MM.1S (cell line): ENCODE results near the gene C1QTNF6.

ENCODE experiments used
- DNase-seq: peaks from one replicate; pipeline ENCODE4 v3.0.0-alpha.2; 2015
- H2AFZ ChIP-seq: fragments of 300-600 bp; sonication (generic); 2 replicates; pipeline ENCODE4 v1.6.0; 2016; ENCODE audit warnings: antibody characterized with exemption, low read length
- H3F3A ChIP-seq: fragments of 300-600 bp; sonication (generic); 2 replicates; pipeline ENCODE4 v1.6.1; 2016; ENCODE audit warnings: mild to moderate bottlenecking, antibody characterized with exemption, low read length, moderate library complexity, mixed read lengths; ENCODE audit not compliant: insufficient read depth
- H3K27ac ChIP-seq: fragments of 300-600 bp; sonication (generic); 2 replicates; pipeline ENCODE4 v1.5.1; 2016; ENCODE audit warnings: mild to moderate bottlenecking, low read length
- H3K27me3 ChIP-seq: fragments of 300-600 bp; sonication (generic); replicated peaks from 2 replicates; pipeline ENCODE4 v1.6.0; 2016; ENCODE audit warnings: low read length; ENCODE audit not compliant: insufficient read depth
- H3K36me3 ChIP-seq: fragments of 300-600 bp; sonication (generic); replicated peaks from 2 replicates; pipeline ENCODE4 v1.6.1; 2016; ENCODE audit warnings: mild to moderate bottlenecking, low read length, mixed read lengths; ENCODE audit not compliant: insufficient read depth
- H3K4me1 ChIP-seq: fragments of 300-600 bp; sonication (generic); 2 replicates; pipeline ENCODE4 v1.6.1; 2016; ENCODE audit warnings: low read length, mixed read lengths
- H3K4me2 ChIP-seq: fragments of 300-600 bp; sonication (generic); 2 replicates; pipeline ENCODE4 v1.6.0; 2016; ENCODE audit warnings: low read depth, low read length
- H3K4me3 ChIP-seq: fragments of 300-600 bp; sonication (generic); 2 replicates; pipeline ENCODE4 v1.5.1; 2016; ENCODE audit warnings: low read length, mixed read lengths
- H3K79me2 ChIP-seq: fragments of 300-600 bp; sonication (generic); 2 replicates; pipeline ENCODE4 v1.6.1; 2016; ENCODE audit warnings: mixed run types, low read length, mixed read lengths
- H3K9ac ChIP-seq: fragments of 300-600 bp; sonication (generic); 2 replicates; pipeline ENCODE4 v1.6.1; 2016; ENCODE audit warnings: low read length, mixed read lengths
- H3K9me2 ChIP-seq: fragments of 300-600 bp; sonication (generic); replicated peaks from 2 replicates; pipeline ENCODE4 v1.6.1; 2016; ENCODE audit warnings: mild to moderate bottlenecking, low read length, mixed read lengths; ENCODE audit not compliant: insufficient read depth
- H3K9me3 ChIP-seq: fragments of 300-600 bp; sonication (generic); replicated peaks from 2 replicates; pipeline ENCODE4 v1.6.1; 2016; ENCODE audit warnings: mild to moderate bottlenecking, low read length, mixed read lengths; ENCODE audit not compliant: insufficient read depth
- H4K20me1 ChIP-seq: fragments of 300-600 bp; sonication (generic); 2 replicates; pipeline ENCODE4 v1.6.1; 2016; ENCODE audit warnings: mild to moderate bottlenecking, low read length, moderate library complexity, mixed read lengths; ENCODE audit not compliant: insufficient read depth
- CTCF ChIP-seq: fragments of 300-600 bp; sonication (generic); IDR thresholded peaks from 2 replicates; pipeline ENCODE4 v1.5.1; 2016; ENCODE audit warnings: antibody characterized with exemption, low read length, mixed read lengths
- EZH2 ChIP-seq: fragments of 300-600 bp; sonication (generic); optimal IDR thresholded peaks from 2 replicates; pipeline ENCODE3; 2017; ENCODE audit warnings: low read depth, mild to moderate bottlenecking, antibody characterized with exemption, low read length, mixed read lengths
- EZH2phosphoT487 ChIP-seq: fragments of 300-600 bp; sonication (generic); IDR thresholded peaks from 2 replicates; pipeline ENCODE4 v1.6.1; 2018; ENCODE audit warnings: antibody characterized with exemption, low read length

The C1QTNF6 gene

GRCh38 chr22:37204045-37204655 lies 16.1 kb upstream of the C1QTNF6 start:
- no peaks in the 10 kb centered on the region for H4K20me1 ChIP-seq
- no peak overlapping the region for H3K9ac ChIP-seq
- H3K4me3 ChIP-seq = no peak overlapping the region
- TF ChIP-seq EZH2phosphoT487 (no peak), EZH2 (no peak), CTCF (no peak)
- no peaks in the 10 kb centered on the region for H3K27me3 ChIP-seq
- H3K4me2 ChIP-seq = no peak overlapping the region
- no peaks in the 10 kb centered on the region for H3F3A ChIP-seq
- DNase-seq = no peak
- H3K79me2 ChIP-seq = no peaks in the 10 kb centered on the region
- H3K9me2 ChIP-seq = no peaks in the 10 kb centered on the region
- no peak overlapping the region for H3K27ac ChIP-seq
- peaks cover 5% of the 10 kb centered on the region for H3K4me1 ChIP-seq
- H3K36me3 ChIP-seq = no peaks in the 10 kb centered on the region
- no peak overlapping the region for H2AFZ ChIP-seq
- no peaks in the 10 kb centered on the region for H3K9me3 ChIP-seq

- TF ChIP-seq EZH2 (no peak), EZH2phosphoT487 (no peak), CTCF (no peak)
- Histone ChIP-seq H3K9me2 (no peaks in the 10 kb centered on the region), H3K36me3 (no peaks in the 10 kb centered on the region), H3K9ac (no peak overlapping the region), H4K20me1 (no peaks in the 10 kb centered on the region), H3K4me1 (peaks cover 5% of the 10 kb centered on the region), H3K27me3 (no peaks in the 10 kb centered on the region), H3K9me3 (no peaks in the 10 kb centered on the region), H3F3A (peaks cover 4% of the 10 kb centered on the region; the same call in 1 of the 2 replicates), H3K4me3 (no peak overlapping the region), H3K79me2 (no peaks in the 10 kb centered on the region), H3K4me2 (no peak overlapping the region), H2AFZ (no peak overlapping the region), H3K27ac (no peak overlapping the region)
- no peak for DNase-seq
These were observed 15.5 kb upstream of the C1QTNF6 start for GRCh38 chr22:37203354-37204044.

- TF ChIP-seq CTCF (no peak), EZH2phosphoT487 (no peak), EZH2 (no peak)
- peaks cover 6% of the 10 kb centered on the region for H3K79me2 ChIP-seq
- DNase-seq = no peak
- no peak overlapping the region for H3K4me3 ChIP-seq
- no peak overlapping the region for H3K27ac ChIP-seq
- H3K27me3 ChIP-seq = no peaks in the 10 kb centered on the region
- H3F3A ChIP-seq = peaks cover 4% of the 10 kb centered on the region; the same call in 1 of the 2 replicates
- H3K9me3 ChIP-seq = no peaks in the 10 kb centered on the region
- no peaks in the 10 kb centered on the region for H3K36me3 ChIP-seq
- H3K9ac ChIP-seq = no peak overlapping the region
- H3K4me1 ChIP-seq = peaks cover 11% of the 10 kb centered on the region
- H2AFZ ChIP-seq = no peak overlapping the region
- no peaks in the 10 kb centered on the region for H4K20me1 ChIP-seq
- no peaks in the 10 kb centered on the region for H3K9me2 ChIP-seq
- H3K4me2 ChIP-seq = no peak overlapping the region
These were observed 14.7 kb upstream of the C1QTNF6 start for GRCh38 chr22:37202716-37203115.
